Measurements from ENCODE around the gene FAM53B. TPM values are rescaled to one million over a fixed set of nuclear protein-coding genes. Genes with fewer than 3 reads are reported as not detected.
A peak's percentile ranks its signal among the peaks of the same experiment; 100 is the strongest.

The FAM53B gene
- total and polyA plus RNA-seq, 3 experiments from 2014 or later: 28.8 to 41.6 (median 29.2) TPM

GRCh38 chr10:124674768-124675222 is 69.4 kb downstream of the FAM53B start:
- peaks cover 94 to 100% (median 98%) of the 10 kb centered on the region in 3 donors for H3K4me1 Mint-ChIP-seq
- DNase-seq: no peak
- H3K36me3 Mint-ChIP-seq: peaks cover 0 to 56% (median 5%) of the 10 kb centered on the region in 3 donors
- Histone ChIP-seq H3K36me3 (ENCODE audit: insufficient read depth, low read length) (no peaks in the 10 kb centered on the region), H3K9me3 (ENCODE audit: low read length) (no peaks in the 10 kb centered on the region), H3K27me3 (ENCODE audit: insufficient read depth, low read length, poor library complexity, severe bottlenecking) (no peaks in the 10 kb centered on the region), H3K27ac (ENCODE audit: low read depth, low read length) (no peak overlapping the region), H3K4me1 (ENCODE audit: insufficient read depth, low read length) (peaks cover 100% of the 10 kb centered on the region), H3K4me3 (ENCODE audit: low read length) (no peak overlapping the region)
- peak overlapping the region in 6 of 7 donors; percentile 5 to 69 (median 40) for H3K4me3 Mint-ChIP-seq
- peak overlapping the region in 5 of 8 donors; percentile 60 to 82 (median 72) for H3K27ac Mint-ChIP-seq
- ChIA-PET POLR2A (interaction anchor here (0.5 to 0.9 kb wide), 2 partner anchors 14 to 50 kb away, joined by 3 read pairs; no protein-coding TSS in a partner anchor), CTCF (interaction anchor here (1.0 to 7.8 kb wide), 7 partner anchors 13 to 67 kb away, joined by 3 to 65 read pairs (median 6); no protein-coding TSS in a partner anchor)
- no peaks in the 10 kb centered on the region for H3K9me3 Mint-ChIP-seq
- peaks cover 0 to 2% of the 10 kb centered on the region in 2 donors for H3K27me3 Mint-ChIP-seq

- POLR2A ChIA-PET: interaction anchor here (0.7 to 2.2 kb wide), 8 partner anchors 8 to 46 kb away, joined by 3 to 6 read pairs (median 3); no protein-coding TSS in a partner anchor
- CTCF ChIA-PET: interaction anchor here (0.9 to 4.0 kb wide), 14 partner anchors 14 to 70 kb away, joined by 3 to 19 read pairs (median 5); no protein-coding TSS in a partner anchor
- peaks cover 0 to 61% (median 8%) of the 10 kb centered on the region in 3 donors for H3K36me3 Mint-ChIP-seq
- no peaks in the 10 kb centered on the region for H3K27me3 ChIP-seq (ENCODE audit: insufficient read depth, low read length, poor library complexity, severe bottlenecking)
- peaks cover 90 to 99% (median 95%) of the 10 kb centered on the region in 3 donors for H3K4me1 Mint-ChIP-seq
- peaks cover 100% of the 10 kb centered on the region for H3K4me1 ChIP-seq (ENCODE audit: insufficient read depth, low read length)
- H3K27ac ChIP-seq (ENCODE audit: low read depth, low read length): no peak overlapping the region
- no peaks in the 10 kb centered on the region for H3K36me3 ChIP-seq (ENCODE audit: insufficient read depth, low read length)
- H3K27me3 Mint-ChIP-seq: no peaks in the 10 kb centered on the region
- peak overlapping the region; percentile 14 to 85 (median 59) for H3K4me3 Mint-ChIP-seq
- peak overlapping the region in 7 of 8 donors; percentile 64 to 97 (median 92) for H3K27ac Mint-ChIP-seq
- no peaks in the 10 kb centered on the region for H3K9me3 Mint-ChIP-seq
- peak overlapping the region; percentile 3 for H3K4me3 ChIP-seq (ENCODE audit: low read length)
- DNase-seq: no peak
- no peaks in the 10 kb centered on the region for H3K9me3 ChIP-seq (ENCODE audit: low read length)
Observed at GRCh38 chr10:124672181-124672638, 72.0 kb downstream of the FAM53B start.

- Histone ChIP-seq H3K4me3 (ENCODE audit: low read length) (peak overlapping the region; percentile 3), H3K36me3 (ENCODE audit: insufficient read depth, low read length) (no peaks in the 10 kb centered on the region), H3K27me3 (ENCODE audit: insufficient read depth, low read length, poor library complexity, severe bottlenecking) (no peaks in the 10 kb centered on the region), H3K4me1 (ENCODE audit: insufficient read depth, low read length) (peaks cover 100% of the 10 kb centered on the region), H3K9me3 (ENCODE audit: low read length) (no peaks in the 10 kb centered on the region), H3K27ac (ENCODE audit: low read depth, low read length) (peak overlapping the region; percentile 5)
- Mint-ChIP-seq H3K36me3 (peaks cover 0 to 62% (median 8%) of the 10 kb centered on the region in 3 donors), H3K4me1 (peaks cover 87 to 98% (median 95%) of the 10 kb centered on the region in 3 donors), H3K27me3 (no peaks in the 10 kb centered on the region), H3K4me3 (peak overlapping the region; percentile 14 to 85 (median 59)), H3K27ac (peak overlapping the region; percentile 76 to 97 (median 88)), H3K9me3 (no peaks in the 10 kb centered on the region)
- ChIA-PET POLR2A (interaction anchor here (0.7 to 2.2 kb wide), 7 partner anchors 10 to 71 kb away, joined by 3 to 6 read pairs (median 3); no protein-coding TSS in a partner anchor), CTCF (interaction anchor here (0.8 to 4.0 kb wide), 18 partner anchors 13 to 70 kb away, joined by 3 to 19 read pairs (median 4); no protein-coding TSS in a partner anchor)
- no peak for DNase-seq
Observed at GRCh38 chr10:124671486-124672075, 72.6 kb downstream of the FAM53B start.

DNA sequence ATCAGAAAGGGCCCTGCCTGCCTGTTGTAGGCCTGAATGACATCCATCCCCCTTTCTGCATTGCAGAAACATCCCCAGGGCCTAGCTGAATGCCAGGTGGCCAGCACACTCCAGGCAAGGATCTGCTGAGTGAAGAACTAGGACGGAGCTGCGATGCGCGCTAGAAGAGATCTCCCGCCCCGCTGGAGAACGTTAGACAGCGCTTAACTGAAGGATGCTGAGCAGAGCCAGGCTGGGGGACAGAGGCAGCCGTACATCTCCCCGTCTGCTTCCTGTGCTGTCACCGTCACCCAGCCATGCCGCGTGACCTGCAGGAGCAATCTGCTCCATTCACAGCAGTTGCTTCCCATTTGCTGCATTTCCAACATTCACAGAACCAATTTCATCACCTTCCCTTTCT is 73.3 kb downstream of the FAM53B start:
- POLR2A ChIA-PET: interaction anchor here (0.6 to 1.3 kb wide), 5 partner anchors 10 to 72 kb away, joined by 3 to 4 read pairs (median 3); no protein-coding TSS in a partner anchor
- Histone ChIP-seq H3K4me1 (ENCODE audit: insufficient read depth, low read length) (peaks cover 97% of the 10 kb centered on the region), H3K4me3 (ENCODE audit: low read length) (peak overlapping the region; percentile 3), H3K27ac (ENCODE audit: low read depth, low read length) (peak overlapping the region; percentile 5), H3K9me3 (ENCODE audit: low read length) (no peaks in the 10 kb centered on the region), H3K27me3 (ENCODE audit: insufficient read depth, low read length, poor library complexity, severe bottlenecking) (no peaks in the 10 kb centered on the region), H3K36me3 (ENCODE audit: insufficient read depth, low read length) (peaks cover 2% of the 10 kb centered on the region)
- peaks cover 80 to 98% (median 92%) of the 10 kb centered on the region in 3 donors for H3K4me1 Mint-ChIP-seq
- H3K9me3 Mint-ChIP-seq: no peaks in the 10 kb centered on the region
- peaks cover 0 to 58% (median 8%) of the 10 kb centered on the region in 3 donors for H3K36me3 Mint-ChIP-seq
- no peaks in the 10 kb centered on the region for H3K27me3 Mint-ChIP-seq
- H3K4me3 Mint-ChIP-seq: peak overlapping the region in 6 of 7 donors; percentile 13 to 85 (median 66)
- CTCF ChIA-PET: interaction anchor here (0.8 to 4.0 kb wide), 14 partner anchors 12 to 71 kb away, joined by 3 to 19 read pairs (median 5); no protein-coding TSS in a partner anchor
- DNase-seq: peak in 1 of 5 donors; percentile 29
- peak overlapping the region in 7 of 8 donors; percentile 76 to 97 (median 92) for H3K27ac Mint-ChIP-seq

- H3K4me1 Mint-ChIP-seq: peaks cover 77 to 98% (median 90%) of the 10 kb centered on the region in 3 donors
- no peaks in the 10 kb centered on the region for H3K9me3 Mint-ChIP-seq
Observed at GRCh38 chr10:124669824-124670654, 74.1 kb downstream of the FAM53B start.

DNA sequence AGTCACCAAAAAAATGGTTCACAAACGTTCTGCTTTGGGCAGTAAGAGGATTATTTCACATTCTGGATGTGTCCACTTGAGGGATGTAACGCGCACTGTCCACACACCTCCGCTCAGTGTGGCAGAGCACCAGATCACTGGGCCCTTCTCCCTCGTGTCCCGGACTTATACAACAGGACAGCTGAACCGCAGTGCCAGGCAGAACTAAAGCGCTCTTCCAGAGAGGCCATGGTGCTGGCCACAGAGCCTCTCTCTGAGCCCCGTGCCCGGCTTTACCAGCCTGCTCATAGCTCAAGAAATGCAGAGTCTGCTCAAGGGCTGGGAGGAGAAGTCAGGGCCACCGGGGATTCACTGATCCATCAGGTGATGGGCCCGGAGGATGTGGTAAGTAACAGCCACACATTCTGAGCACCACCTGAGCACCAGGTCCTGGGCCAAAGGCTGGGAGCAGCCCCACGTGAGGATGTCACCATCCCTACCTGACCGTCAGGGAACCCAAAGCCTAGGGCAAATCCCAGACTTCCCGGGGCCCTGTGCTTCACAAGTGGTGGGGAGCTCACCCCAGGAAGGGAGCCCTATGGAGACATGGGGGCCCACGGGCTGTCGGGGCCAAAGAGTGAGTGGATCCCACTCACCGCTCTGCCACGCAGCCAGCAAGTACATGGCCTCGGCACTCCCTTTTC is 74.9 kb downstream of the FAM53B start:
- Histone ChIP-seq H3K4me3 (ENCODE audit: low read length) (no peak overlapping the region), H3K27me3 (ENCODE audit: insufficient read depth, low read length, poor library complexity, severe bottlenecking) (no peaks in the 10 kb centered on the region), H3K36me3 (ENCODE audit: insufficient read depth, low read length) (peaks cover 15% of the 10 kb centered on the region), H3K4me1 (ENCODE audit: insufficient read depth, low read length) (peaks cover 82% of the 10 kb centered on the region), H3K9me3 (ENCODE audit: low read length) (no peaks in the 10 kb centered on the region), H3K27ac (ENCODE audit: low read depth, low read length) (peak overlapping the region; percentile 4)
- Mint-ChIP-seq H3K4me1 (peaks cover 76 to 98% (median 88%) of the 10 kb centered on the region in 3 donors), H3K9me3 (no peaks in the 10 kb centered on the region), H3K4me3 (peak overlapping the region in 4 of 7 donors; percentile 31 to 83 (median 64)), H3K27me3 (no peaks in the 10 kb centered on the region), H3K36me3 (peaks cover 0 to 61% (median 5%) of the 10 kb centered on the region in 3 donors), H3K27ac (peak overlapping the region in 6 of 8 donors; percentile 66 to 97 (median 92))
- ChIA-PET CTCF (no interaction called here), POLR2A (no interaction called here)
- DNase-seq: no peak

More at GRCh38 chr10:124669824-124670654, 74.1 kb downstream of the FAM53B start:
- Mint-ChIP-seq H3K27ac (peak overlapping the region; percentile 76 to 97 (median 92)), H3K4me3 (peak overlapping the region in 5 of 7 donors; percentile 55 to 83 (median 66)), H3K27me3 (no peaks in the 10 kb centered on the region), H3K36me3 (peaks cover 0 to 61% (median 8%) of the 10 kb centered on the region in 3 donors)
- Histone ChIP-seq H3K27ac (ENCODE audit: low read depth, low read length) (no peak overlapping the region), H3K4me1 (ENCODE audit: insufficient read depth, low read length) (peaks cover 89% of the 10 kb centered on the region), H3K36me3 (ENCODE audit: insufficient read depth, low read length) (peaks cover 10% of the 10 kb centered on the region), H3K27me3 (ENCODE audit: insufficient read depth, low read length, poor library complexity, severe bottlenecking) (no peaks in the 10 kb centered on the region), H3K9me3 (ENCODE audit: low read length) (no peaks in the 10 kb centered on the region), H3K4me3 (ENCODE audit: low read length) (no peak overlapping the region)
- DNase-seq: no peak
- CTCF ChIA-PET: interaction anchor here (1.0 to 4.0 kb wide), 6 partner anchors 12 to 58 kb away, joined by 3 to 19 read pairs (median 8); no protein-coding TSS in a partner anchor
- POLR2A ChIA-PET: interaction anchor here (0.6 kb wide), 1 partner anchor 66 kb away, joined by 4 read pairs; no protein-coding TSS in a partner anchor

All from CD8-positive, alpha-beta memory T cell (primary cell).